ENCODE measurements around the gene RAPGEF5.

DNA sequence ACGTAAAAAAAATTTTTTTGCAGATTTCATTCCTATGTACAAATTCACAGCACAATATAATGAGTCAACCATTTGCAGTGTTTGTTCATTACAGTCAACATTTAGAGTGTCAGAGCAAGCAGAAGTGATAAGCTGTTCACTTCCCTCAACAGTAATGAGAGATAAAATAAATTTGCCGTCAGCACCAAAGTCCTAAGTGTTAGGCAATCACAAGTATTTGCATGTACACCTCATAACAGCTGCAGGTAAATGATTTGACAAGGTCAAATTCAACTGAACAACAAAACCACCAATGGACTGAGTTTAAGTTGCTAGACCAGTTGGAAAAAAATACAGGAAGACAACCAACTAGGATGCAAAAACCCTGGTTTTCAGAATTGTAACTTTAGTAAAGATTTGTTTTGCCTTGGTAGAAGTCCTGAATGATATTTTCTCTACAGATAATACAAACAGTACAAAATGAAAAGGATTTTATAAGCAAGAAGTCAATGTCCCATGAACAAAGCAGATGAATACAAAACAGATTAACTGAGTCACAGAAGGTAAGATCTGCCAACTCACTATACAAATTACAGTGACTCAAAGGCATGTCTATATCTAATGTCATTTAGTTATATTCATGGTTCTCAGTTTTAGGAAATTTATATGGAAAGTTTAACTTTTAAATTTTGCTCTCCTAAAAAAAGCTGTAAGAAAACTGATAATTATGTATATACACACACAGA is 10.4 kb downstream of the RAPGEF5 start:
- TF ChIP-seq, protein P1, sequence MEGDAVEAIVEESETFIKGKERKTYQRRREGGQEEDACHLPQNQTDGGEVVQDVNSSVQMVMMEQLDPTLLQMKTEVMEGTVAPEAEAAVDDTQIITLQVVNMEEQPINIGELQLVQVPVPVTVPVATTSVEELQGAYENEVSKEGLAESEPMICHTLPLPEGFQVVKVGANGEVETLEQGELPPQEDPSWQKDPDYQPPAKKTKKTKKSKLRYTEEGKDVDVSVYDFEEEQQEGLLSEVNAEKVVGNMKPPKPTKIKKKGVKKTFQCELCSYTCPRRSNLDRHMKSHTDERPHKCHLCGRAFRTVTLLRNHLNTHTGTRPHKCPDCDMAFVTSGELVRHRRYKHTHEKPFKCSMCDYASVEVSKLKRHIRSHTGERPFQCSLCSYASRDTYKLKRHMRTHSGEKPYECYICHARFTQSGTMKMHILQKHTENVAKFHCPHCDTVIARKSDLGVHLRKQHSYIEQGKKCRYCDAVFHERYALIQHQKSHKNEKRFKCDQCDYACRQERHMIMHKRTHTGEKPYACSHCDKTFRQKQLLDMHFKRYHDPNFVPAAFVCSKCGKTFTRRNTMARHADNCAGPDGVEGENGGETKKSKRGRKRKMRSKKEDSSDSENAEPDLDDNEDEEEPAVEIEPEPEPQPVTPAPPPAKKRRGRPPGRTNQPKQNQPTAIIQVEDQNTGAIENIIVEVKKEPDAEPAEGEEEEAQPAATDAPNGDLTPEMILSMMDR (IDR thresholded peaks at IDR 0.05): no peak
- no peak for TF ChIP-seq ZFX (IDR thresholded peaks at IDR 0.05; ENCODE audit: borderline replicate concordance)

All from 22Rv1 (cell line).